GM19240 (cell line): ENCODE measurements around the gene DNMT3L.
"Not testable (repeated sequence)": the region's sequence is repeated elsewhere in the genome, so short reads cannot be mapped to it uniquely, and the experiment has no call there.

Experiments used
- DNase-seq: peaks from one replicate; pipeline ENCODE4 v3.0.0; 2011; ENCODE audit warnings: low spot score; ENCODE audit not compliant: insufficient read length

The DNMT3L gene

DNA sequence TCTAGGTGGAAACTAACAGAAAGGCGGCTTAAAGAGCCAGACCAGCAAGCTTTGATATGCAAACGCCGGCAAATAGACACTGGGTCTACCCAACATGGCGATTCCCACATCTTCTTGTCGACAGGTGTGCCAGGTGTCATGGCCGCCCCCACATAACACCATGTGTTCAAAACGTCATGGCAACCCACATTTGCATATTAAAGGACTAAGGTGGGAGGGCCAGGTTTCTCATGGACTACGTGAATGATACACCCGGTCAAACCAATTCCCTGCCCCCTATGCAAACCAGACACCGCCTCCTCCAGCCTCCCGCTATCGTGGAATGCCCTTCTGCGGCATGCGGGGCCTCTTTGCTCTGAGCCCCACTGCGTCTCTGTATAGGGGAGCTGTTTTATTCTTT, 62.2 kb downstream of the DNMT3L start:
- DNase-seq, result no peak

- not testable (repeated sequence) for DNase-seq
Observed at GRCh38 chr21:44197156-44197516, 64.6 kb downstream of the DNMT3L start.
